HG03565 (cell line): Measurements from ENCODE around the gene RSRC1.
A peak's percentile ranks its signal among the peaks of the same experiment; 100 is the strongest.
"Not testable (repeated sequence)": the region's sequence is repeated elsewhere in the genome, so short reads cannot be mapped to it uniquely, and the experiment has no call there.

Source experiments
- ATAC-seq: cut with Tn5 transposase; IDR thresholded peaks from one replicate; pipeline ENCODE4 v1.9.1; 2021; ENCODE audit warnings: mild to moderate bottlenecking, moderate library complexity; ENCODE audit not compliant: unreplicated experiment

Gene RSRC1

DNA sequence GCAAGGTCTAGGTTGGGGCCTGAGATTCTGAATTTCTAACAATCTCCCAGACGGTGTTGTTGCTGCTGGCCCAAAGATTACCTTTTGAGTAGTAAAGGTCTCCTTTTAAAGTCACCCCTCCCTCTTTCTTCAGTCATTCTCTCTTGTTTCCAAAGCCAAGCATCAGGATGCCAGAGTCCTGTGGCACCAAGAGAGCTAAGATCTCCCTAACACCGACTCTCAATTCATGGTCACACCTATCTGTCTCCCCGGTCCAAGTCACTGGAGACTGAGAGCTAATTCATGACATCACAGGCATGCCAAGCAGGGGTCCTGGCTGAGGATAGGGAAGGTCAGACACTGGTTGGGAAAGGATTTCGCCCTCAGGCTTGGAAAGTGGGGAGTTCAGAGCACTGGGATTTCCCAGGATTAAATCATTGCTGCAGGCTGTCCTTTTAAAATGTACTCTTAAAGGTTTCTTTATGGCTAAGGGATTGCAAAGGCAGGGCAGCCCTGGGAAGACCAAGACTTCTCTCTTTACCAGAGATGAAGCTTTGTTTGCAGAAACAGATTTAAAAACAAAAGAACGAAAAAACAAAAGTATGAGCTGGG, 11.0 kb upstream of the RSRC1 start:
- ATAC-seq, result no peak

DNA sequence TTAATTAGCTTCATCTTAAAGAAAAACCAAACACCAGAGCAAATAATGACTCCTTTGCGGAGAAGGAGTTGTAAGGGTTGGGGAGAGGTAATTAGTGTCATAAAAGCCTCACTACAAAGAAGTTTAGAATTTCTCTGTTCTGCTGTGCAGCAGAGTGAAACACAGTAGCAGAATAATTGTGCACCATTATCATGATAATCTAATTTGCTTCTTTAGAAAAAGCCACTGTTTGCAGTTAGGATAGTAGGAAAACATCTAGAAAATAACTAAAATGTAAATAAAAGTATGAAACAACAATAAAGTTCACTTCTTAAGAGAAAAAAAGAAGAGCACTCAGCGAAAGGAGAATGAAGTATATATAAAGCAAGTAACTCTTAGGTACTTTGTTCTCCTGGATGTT, 9.2 kb upstream of the RSRC1 start:
- ATAC-seq, result no peak

DNA sequence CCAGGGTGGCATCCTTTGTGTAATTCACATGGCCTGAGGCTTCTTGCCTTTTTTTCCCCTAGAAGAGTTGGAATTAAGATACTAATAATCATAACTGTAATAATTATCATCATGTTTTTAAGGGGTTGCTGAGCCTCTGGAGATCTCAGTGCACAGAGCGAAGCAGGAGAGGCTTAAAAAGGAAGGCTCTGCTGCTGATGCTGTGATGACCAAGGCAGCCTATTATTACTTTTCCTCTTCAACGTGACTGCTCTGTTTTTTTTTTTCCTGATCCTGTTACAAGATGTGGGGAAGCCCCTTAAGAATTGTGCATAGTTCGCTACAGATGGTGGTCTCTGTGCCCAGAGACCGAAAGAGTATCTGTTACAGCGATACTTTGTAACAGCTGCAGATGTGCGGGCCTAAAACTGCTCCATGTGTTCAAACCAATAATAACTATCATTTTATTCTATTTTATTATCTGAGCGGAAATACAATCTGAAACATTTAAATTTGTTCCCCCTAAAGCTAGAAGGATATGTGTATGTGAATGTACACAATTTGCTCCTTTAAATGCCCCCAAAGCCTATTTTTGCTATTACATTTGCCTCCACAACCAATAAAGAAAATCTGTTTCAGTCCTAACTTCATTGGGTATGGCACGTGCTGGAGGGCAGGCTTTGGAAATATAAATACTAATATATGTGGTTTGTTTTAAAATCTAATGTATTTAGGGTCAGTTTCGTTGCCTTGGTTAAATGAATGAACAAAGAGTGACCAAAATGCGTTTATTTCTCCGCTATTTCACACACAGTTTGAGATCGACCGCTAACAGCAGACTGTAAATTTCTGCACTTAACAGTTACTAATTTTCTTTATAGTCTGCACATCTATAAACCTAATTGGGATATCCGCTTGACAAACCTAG, 8.3 kb upstream of the RSRC1 start:
- ATAC-seq, result no peak

DNA sequence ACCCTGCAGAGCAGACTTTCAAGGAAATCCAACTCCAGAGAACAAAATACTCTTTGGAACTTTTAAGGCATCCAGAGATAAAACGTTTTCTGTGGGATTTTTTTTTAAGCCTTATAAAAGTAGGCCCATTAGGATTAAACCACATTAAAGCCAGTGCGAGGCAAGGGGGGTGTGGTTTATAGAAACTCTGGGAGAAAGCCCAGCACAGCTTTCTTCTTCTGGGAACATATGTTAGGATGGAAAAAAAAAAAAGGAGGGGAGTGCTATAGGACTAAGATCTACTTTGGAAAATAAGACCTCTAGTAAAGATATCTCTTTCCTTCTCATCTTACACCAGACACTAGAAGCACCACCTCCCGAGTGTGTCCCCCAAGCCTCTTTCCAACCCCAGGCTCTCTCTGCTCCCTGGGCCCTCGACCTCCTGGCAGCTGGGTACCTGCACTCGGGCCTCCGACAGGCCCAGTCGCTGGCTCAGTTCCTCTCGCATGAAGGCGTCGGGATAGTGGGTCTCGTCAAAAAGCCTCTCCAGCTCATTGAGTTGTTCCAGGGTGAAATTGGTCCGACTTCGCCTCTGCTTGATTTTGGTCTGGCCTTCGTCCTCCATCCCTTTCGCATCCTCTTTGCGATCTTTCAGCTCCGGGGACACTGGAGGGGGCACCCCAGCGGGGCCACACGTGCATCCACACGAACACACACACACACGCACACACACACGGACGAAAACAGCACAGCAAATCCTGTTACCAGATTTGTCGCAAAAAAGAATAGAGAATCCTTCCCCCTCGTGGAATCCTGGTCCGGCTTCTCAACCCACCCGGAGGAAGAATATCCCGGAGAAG, 7.4 kb upstream of the RSRC1 start:
- ATAC-seq, result no peak

DNA sequence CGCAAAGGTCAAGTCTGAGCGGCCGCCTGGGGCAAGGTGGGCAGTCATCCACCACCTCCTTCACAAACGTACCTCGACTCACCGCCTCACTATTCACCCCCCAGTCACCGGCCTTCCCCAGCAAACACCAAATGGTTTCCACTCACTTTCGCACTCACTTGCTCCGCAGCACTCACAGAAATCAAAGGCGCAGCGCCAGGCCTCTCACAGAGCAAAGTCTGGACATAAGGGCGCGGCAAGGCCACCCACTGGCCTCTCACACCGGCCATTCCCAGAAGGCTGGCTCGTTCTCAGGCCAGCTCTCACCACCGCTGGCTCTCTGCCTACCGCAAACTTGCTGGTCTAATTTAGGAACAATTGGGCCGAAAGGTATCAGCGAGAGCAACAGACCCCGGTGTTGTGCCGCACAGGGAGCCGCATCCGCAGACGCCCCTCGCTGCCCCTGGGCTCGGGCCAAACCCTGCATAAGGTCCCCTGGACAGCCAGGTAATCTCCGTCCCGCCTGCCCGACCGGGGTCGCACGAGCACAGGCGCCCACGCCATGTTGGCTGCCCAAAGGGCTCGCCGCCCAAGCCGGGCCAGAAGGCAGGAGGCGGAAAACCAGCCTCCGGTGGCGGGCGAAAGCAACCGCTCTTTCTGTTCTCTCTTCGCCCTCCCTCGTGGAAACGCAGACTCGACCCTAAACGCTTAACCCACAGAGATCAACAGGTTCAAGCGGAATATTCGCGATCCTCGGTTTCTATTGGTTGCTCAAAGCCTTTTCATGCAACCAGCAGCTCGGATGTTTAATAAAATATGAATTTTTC, 6.6 kb upstream of the RSRC1 start:
- no peak for ATAC-seq

DNA sequence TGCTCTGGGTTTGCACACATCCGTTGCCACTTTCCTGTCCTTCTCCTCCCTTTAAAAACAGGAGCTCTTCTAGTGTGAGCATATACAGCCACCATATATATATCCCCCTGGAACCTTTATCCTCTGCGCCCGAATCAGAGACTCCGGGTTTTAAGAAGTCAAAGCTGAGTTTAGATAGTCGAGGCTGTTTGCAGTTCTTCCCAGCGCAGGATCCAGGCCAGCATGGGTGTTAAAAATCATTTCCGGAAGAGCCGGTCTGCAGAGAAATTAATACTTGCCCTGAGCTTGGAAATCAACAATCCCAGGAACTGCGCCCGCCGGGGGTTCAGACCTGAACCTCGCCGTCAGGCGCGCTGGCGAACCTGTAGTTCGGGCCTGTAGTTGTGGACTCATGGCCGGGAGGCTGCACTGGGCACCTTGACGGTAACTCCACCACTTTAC, 6.0 kb upstream of the RSRC1 start:
- no peak for ATAC-seq

DNA sequence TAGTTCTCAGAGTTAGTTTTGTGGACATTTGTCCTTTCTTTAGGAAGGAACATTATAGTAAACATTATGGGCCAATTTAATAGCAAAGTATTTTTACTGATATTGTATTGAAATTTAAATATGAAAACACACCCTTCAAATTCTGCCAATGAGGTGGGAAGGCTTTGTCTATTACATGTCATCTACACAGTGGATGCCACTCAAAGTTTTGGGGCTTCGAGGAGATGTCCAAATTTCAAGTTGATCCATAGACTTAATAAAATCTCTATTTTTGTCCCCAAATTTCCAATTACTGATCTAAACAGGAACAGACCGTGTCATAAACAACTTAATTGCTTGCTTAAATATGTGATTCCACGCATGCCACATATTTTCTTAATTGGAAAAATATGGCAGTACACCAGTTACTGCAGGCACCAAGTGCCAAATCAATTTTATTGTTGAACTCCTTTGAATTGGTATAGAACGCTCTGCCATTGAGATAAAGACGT, 5.4 kb upstream of the RSRC1 start:
- no peak for ATAC-seq

DNA sequence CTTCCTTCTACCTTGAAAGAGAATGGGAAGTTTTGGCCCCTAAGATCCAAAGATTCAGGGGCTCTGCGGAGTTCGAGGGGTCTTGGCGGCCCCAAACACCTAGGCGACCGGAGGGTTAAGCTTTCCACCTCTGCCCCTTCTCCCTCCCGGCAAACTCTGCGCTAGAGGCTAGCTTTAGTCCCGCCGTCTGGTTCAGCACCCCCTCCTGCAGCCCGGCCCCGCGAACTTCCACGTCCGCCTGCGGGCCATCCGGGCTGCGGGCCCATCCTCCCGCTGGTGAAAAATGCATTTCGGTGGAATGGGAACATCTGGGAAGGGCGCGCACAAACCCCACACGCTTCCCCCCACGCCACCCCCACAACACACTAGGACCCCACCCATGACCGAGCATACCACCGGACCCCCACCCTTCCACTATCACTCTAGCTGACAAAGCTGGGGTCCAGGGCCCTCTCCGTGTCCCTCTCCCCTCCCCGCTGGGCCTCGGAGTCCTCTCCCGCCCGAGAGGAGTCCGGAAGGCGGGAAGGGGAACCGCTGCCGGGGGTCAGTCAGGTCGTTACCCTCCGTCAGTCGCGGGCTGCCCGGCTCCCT, 4.7 kb upstream of the RSRC1 start:
- ATAC-seq, result no peak

DNA sequence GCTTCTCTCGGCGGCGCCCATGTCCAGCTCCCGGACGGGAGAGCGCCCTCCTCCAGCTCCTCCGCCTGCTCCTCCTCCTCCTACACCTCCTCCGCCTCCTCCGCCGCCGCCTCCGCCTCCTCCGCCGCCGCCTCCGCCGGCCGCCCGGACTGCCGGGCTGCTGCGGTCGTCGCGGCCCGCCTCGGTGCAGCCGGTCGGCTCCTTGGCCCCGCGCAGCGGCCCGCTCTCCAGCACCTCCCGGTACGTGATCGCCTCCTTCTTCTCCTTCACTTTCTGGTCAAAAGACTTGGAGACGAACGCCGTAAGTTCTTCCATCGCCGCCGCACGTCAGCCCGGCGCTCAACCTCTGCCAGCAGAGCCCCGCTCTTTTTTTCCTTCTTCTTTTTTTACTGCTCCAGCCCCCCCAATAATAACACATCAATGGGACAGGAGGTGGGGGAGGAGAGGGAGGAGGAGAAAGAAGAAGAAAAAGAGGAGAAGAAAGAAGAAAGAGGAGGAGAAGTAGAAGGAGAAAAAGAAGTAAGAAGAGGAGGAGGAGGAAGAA, 4.1 kb upstream of the RSRC1 start:
- ATAC-seq, result no peak

DNA sequence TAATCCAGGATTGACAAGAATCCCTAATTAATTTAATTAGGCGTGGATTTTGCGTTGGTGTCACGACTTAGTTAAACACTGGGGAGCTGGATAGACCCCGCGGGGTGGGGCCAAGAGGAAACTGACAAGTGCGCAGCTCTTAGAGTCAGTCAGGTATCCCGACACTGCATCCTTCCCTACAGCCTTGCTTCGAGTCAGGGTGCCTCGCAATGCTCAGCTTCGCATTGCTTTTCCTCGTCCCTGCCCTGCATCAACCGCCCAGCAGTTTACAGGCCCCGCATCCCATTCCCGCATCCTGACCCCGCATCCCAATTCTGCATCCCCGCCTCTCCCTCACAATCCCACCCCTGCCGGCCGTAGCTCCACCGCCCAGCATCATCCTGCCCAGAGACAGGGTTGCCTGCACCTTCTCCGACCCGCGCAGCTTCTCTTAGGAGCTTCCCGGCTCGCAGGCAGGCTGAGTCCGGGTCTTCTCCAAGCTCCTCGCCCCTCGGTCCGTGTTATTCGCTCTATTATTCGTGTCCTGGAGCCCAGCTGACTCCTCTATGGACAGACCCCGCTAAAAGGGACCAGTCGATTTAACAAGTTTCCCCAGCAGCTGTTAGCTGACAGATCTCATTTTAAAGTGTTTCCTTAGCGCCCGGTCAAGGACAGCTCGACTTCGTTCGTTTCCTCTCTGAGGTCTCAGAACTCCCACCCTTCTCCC, 3.0 kb upstream of the RSRC1 start:
- ATAC-seq, result no peak

DNA sequence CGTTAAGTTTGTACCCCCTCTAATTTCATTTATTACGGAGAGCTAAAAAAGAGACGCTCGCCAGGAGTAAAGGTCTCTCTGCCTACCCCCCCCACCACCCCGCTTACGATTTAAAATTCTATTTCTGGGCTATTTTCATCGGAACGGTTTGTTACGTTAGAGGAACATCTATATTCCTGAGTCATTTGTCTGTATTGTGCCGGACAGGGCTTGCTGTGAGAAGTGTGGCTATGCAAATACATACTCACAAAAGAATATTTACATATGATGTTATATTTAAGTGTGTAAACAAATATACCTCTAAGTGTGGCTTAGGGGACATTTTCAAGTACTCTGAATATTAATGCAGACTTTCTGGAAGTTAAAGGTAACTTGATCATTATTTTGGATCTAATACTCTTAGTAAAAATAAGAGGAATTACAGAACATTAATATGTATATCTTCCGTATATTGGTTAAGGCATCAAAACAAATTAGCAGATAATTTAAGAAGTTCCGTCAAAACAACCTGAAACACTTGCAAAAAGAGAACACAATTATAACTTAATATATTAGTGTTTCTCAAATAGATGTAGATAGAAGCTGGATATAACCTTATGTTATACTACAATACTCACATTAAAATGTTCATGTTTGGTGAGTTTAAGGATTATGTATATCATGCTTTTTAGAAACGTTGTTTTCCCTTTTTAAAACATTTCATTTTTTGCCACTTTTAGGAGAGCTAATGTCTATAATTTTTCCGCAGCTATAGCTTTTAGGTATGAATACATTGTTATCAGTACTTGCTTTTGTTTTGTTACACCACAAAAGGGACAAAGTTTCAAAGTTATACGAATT, 2.1 kb upstream of the RSRC1 start:
- ATAC-seq, result no peak

DNA sequence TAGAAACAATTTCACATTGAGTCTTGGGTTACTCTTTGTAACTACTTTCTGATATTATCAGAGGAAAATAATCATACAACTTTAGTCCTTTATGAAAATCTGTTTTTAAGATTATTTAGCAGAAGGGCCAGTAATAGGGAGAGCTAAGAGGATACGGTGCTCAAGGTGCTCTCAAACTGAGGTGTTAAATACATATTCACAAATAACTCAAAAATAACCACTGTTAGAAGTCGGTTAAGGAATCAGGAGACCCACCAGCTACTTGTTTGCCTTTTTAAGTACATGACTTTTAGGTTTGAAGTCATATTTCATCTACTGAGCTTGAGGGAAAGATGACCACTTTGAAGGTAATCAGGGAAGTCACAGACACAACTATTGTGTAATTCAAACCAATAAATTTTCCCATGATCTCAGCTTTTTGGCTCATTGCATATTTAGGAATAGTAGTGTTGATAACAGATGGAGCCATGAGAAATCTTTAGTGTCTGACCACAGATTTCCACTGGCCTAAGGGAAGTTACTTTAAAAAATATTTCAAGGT, 1.4 kb upstream of the RSRC1 start:
- no peak for ATAC-seq

DNA sequence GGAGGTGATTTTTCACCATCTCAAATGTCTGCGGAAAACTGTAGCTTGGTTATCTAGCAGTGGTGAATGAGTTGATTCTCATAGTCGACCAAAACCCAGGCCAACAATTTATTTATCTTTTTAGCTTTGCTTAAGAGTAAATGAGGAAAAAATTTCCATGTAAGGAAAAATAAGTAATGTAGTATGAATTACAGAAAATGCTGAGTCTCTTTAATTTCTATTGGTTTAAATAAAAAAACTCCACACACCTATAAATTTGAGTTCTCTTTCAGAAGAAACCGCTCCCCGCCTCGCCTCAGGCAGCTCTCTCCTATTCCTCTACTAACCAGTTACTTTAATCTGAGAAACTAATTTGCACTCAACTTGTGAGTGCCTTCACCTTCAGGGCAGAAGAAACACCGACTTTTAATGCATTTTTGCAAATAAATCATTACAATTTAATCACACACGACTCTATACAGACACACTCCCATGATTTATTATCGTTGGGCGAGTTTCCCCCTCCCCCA, 540 bp upstream of the RSRC1 start:
- ATAC-seq, result no peak

DNA sequence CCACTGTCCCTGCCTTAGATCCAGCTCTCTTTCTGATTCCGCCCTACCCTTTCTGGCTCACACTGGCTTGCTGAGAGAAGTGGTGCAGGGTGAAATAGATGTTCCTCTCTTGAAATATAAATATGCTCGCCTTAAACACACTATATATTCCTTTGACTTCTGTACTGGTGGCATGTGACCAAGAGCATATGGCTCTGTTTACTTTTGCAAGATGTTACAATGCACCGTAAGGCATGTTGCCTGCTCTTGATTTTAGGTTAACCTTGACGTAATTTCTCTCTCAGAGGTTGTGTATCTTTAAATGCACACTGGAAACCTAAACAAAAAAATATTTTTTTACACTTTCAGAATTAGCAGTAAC, 749 bp downstream of the RSRC1 start:
- peak; percentile 1 for ATAC-seq

DNA sequence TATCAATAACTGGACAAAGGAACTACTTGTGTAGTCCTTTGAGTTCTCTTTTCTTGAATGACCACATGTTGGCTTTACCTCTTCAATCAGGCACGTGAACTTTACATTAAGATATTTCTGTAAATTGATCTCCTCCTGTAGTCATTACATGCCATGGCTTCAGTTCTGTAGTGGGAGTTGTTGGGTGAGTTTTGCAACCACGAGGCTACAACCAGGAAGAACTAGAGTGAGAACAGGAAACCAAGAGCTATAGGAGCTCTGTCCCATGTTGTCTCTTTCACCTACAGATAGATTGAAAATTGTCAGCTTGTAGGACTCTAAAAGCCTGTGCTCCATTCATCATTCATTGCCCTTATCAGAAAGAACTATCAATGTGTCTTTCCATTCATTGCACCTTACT, 2.0 kb downstream of the RSRC1 start:
- no peak for ATAC-seq

DNA sequence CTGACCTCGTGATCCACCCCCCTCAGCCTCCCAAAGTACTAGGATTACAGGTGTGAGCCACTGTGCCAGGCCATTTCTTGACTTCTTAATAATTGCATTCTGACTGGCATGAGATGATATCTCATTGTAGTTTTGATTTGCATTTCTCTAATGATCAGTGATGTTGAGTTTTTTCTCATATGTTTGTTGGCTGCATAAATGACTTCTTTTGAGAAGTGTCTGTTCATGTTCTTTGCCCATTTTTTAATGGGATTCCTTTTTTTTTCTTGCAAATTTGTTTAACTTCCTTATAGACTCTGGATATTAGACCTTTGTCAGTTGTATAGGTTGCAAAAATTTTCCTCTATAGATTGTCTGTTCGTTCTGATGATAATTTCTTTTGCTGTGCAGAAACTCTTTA, 3.7 kb downstream of the RSRC1 start:
- not testable (repeated sequence) for ATAC-seq

DNA sequence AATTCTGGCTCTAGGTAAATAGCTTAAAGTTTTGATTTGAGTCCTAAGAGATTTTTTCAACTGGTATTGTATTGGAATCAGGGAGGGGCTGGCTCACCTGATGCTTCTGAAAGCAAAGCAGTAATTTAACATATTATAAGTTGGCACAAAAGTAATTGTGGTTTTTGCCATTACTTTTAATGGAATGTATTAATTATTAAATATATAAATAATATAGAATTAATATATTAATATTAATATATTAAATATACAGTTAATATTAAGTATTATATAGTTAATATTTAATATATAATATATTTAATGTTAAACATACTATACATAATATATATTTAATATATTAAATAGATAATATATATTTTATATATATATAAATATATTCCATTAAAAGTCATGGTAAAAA, 10.4 kb downstream of the RSRC1 start:
- no peak for ATAC-seq

DNA sequence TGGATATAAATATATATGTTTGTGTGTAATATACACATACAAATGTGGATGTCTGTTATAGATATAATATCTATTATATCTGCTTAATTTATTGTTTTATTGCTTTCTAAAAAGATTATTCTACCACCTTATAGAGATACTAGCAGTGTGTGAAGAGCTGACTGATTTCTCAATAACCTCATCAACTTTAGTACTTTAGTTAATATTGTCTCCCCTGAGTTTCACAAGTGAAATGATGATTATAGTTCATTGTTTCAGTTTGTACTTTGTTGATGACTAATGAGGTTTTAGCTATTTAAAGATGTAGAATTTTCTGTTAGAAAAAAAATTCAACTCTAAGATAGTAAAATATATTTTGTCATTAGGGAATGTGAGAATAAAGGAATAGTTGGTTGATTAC, 11.4 kb downstream of the RSRC1 start:
- ATAC-seq, result peak; percentile 94
